ENCODE results near the gene SOX14. TPM values are rescaled to one million over a fixed set of nuclear protein-coding genes. Genes with fewer than 3 reads are reported as not detected.

Gene SOX14
- total RNA-seq (not detected), polyA plus RNA-seq (not detected)

DNA sequence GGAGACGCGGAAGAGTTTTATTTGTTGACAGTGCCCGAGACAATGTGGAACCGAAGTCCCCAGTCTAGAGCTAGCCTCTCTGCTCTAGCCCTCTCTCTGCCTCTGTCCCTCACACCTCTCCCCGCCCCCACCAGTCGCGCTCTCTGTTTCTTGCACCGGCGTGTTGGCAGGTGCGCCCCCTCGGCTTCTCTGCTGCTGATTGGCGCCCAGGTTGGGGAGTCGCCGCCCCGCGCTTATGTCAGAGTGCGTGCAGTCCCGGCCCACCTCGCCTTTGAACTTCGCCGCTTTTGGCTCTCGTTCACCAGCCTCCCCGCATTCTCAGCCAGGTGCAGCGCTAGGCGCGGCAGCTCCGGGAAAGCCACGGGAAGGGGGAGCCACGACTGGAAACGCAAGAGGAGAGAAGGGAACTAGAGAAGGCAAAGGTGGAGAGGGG is at the start of gene SOX14:
Gene SOX14 (plus strand): TSS at position 315 of the 433 bp plus-strand sequence. CDS start 470 bp downstream, outside the sequence.
- Mint-ChIP-seq H3K27me3 (peaks cover 82% of the 10 kb centered on the region), H3K4me3 (peak within 1 kb of the TSS in 1 of 4 donors; percentile 24), H3K9me3 (peaks cover 0 to 5% (median 0%) of the 10 kb centered on the region in 7 donors), H3K27ac (peak within 1 kb of the TSS in 1 of 3 donors; percentile 38), H3K4me1 (peaks cover 0 to 8% (median 3%) of the 10 kb centered on the region in 4 donors), H3K36me3 (no peaks in the 10 kb centered on the region)
- Histone ChIP-seq H3K27ac (ENCODE audit: insufficient read depth, low read length, poor library complexity, severe bottlenecking) (no peak within 1 kb of the TSS), H3K4me3 (ENCODE audit: low read depth, low read length) (no peak within 1 kb of the TSS), H3K27me3 (ENCODE audit: control insufficient read depth, insufficient read depth, low read length) (peaks cover 14% of the 10 kb centered on the region), H3K36me3 (ENCODE audit: control insufficient read depth, insufficient read depth, low read length) (no peaks in the 10 kb centered on the region), H3K4me1 (ENCODE audit: control insufficient read depth, insufficient read depth, low read length, poor library complexity, severe bottlenecking) (no peaks in the 10 kb centered on the region), H3K9me3 (ENCODE audit: control insufficient read depth in 2 of 2, low read length in 2 of 2) (no peaks in the 10 kb centered on the region)
- no peak for ATAC-seq (ENCODE audit: low read depth in 2 of 2)
- no peak for DNase-seq

GRCh38 chr3:137714551-137714950 is 49.6 kb upstream of the SOX14 start:
- H3K27me3 ChIP-seq (ENCODE audit: control insufficient read depth, insufficient read depth, low read length): no peaks in the 10 kb centered on the region
- Mint-ChIP-seq H3K9me3 (peaks cover 2 to 30% (median 9%) of the 10 kb centered on the region in 7 donors), H3K4me1 (no peaks in the 10 kb centered on the region), H3K4me3 (no peak overlapping the region), H3K36me3 (no peaks in the 10 kb centered on the region), H3K27ac (no peak overlapping the region), H3K27me3 (no peaks in the 10 kb centered on the region)
- no peaks in the 10 kb centered on the region for H3K4me1 ChIP-seq (ENCODE audit: control insufficient read depth, insufficient read depth, low read length, poor library complexity, severe bottlenecking)
- ATAC-seq (ENCODE audit: low read depth in 2 of 2) (no peak), DNase-seq (no peak)
- H3K27ac ChIP-seq (ENCODE audit: insufficient read depth, low read length, poor library complexity, severe bottlenecking): no peak overlapping the region
- no peak overlapping the region for H3K4me3 ChIP-seq (ENCODE audit: low read depth, low read length)
- H3K36me3 ChIP-seq (ENCODE audit: control insufficient read depth, insufficient read depth, low read length): no peaks in the 10 kb centered on the region
- H3K9me3 ChIP-seq (ENCODE audit: control insufficient read depth in 2 of 2, low read length in 2 of 2): no peaks in the 10 kb centered on the region

DNA sequence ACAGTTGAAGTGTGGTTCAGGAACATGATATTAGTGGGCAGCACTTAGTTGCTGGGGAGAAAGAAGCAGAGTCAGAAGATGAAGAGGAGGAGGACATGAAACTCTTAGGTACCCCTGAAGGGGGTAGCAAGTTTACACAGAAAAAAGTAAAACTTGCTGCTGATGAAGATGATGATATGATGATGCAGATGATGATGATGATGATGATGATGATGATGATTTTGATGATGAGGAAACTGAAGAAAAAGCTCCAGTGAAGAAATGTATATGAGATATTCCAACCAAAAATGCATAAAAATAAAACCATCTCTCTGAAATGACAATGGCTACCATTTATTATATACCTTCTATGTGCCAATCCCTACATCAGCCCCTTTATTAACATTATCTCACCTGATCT is 39.9 kb upstream of the SOX14 start:
- Mint-ChIP-seq H3K4me3 (no peak overlapping the region), H3K27ac (no peak overlapping the region), H3K9me3 (peaks cover 0 to 16% (median 5%) of the 10 kb centered on the region in 7 donors), H3K4me1 (no peaks in the 10 kb centered on the region), H3K27me3 (no peaks in the 10 kb centered on the region), H3K36me3 (no peaks in the 10 kb centered on the region)
- Histone ChIP-seq H3K9me3 (ENCODE audit: control insufficient read depth in 2 of 2, low read length in 2 of 2) (peaks cover 0 to 1% of the 10 kb centered on the region in 2 experiments), H3K4me3 (ENCODE audit: low read depth, low read length) (no peak overlapping the region), H3K36me3 (ENCODE audit: control insufficient read depth, insufficient read depth, low read length) (no peaks in the 10 kb centered on the region), H3K27me3 (ENCODE audit: control insufficient read depth, insufficient read depth, low read length) (no peaks in the 10 kb centered on the region), H3K27ac (ENCODE audit: insufficient read depth, low read length, poor library complexity, severe bottlenecking) (no peak overlapping the region), H3K4me1 (ENCODE audit: control insufficient read depth, insufficient read depth, low read length, poor library complexity, severe bottlenecking) (no peaks in the 10 kb centered on the region)
- ATAC-seq (ENCODE audit: low read depth in 2 of 2) (no peak), DNase-seq (no peak)

DNA sequence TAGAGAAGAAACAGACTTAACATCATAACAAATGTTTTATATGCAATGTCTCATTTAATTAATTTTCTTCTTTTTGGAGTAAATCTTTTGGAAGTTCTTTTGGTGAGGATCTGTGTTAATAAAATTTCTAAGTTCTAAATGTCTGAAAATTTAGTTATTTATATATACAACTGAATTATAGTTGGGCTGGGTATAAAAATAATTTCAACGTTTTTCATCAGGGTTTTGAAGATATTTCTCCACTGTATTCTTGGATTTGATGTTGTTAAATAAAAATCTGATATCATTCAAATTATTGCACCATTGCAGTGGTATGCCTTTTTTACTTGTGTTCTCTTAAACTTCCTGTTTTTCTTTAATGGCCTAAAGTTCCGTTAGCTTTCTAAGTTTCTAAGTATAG is 26.9 kb upstream of the SOX14 start:
- no peaks in the 10 kb centered on the region for H3K36me3 ChIP-seq (ENCODE audit: control insufficient read depth, insufficient read depth, low read length)

GRCh38 chr3:137738710-137739109 is 25.4 kb upstream of the SOX14 start:
- H3K9me3 Mint-ChIP-seq: peaks cover 0 to 35% (median 8%) of the 10 kb centered on the region in 7 donors
- no peaks in the 10 kb centered on the region for H3K36me3 Mint-ChIP-seq
- Histone ChIP-seq H3K36me3 (ENCODE audit: control insufficient read depth, insufficient read depth, low read length) (no peaks in the 10 kb centered on the region), H3K9me3 (ENCODE audit: control insufficient read depth in 2 of 2, low read length in 2 of 2) (peaks cover 0 to 6% of the 10 kb centered on the region in 2 experiments), H3K27me3 (ENCODE audit: control insufficient read depth, insufficient read depth, low read length) (no peaks in the 10 kb centered on the region), H3K27ac (ENCODE audit: insufficient read depth, low read length, poor library complexity, severe bottlenecking) (no peak overlapping the region), H3K4me3 (ENCODE audit: low read depth, low read length) (no peak overlapping the region), H3K4me1 (ENCODE audit: control insufficient read depth, insufficient read depth, low read length, poor library complexity, severe bottlenecking) (no peaks in the 10 kb centered on the region)
- DNase-seq: no peak
- ATAC-seq (ENCODE audit: low read depth in 2 of 2): no peak
- no peak overlapping the region for H3K27ac Mint-ChIP-seq
- no peaks in the 10 kb centered on the region for H3K4me1 Mint-ChIP-seq
- no peaks in the 10 kb centered on the region for H3K27me3 Mint-ChIP-seq
- no peak overlapping the region for H3K4me3 Mint-ChIP-seq

More for the DNA sequence above, 26.9 kb upstream of the SOX14 start:
- no peaks in the 10 kb centered on the region for H3K27me3 ChIP-seq (ENCODE audit: control insufficient read depth, insufficient read depth, low read length)
- H3K9me3 Mint-ChIP-seq: peaks cover 0 to 39% (median 8%) of the 10 kb centered on the region in 7 donors
- H3K27me3 Mint-ChIP-seq: peaks cover 4% of the 10 kb centered on the region
- H3K4me3 ChIP-seq (ENCODE audit: low read depth, low read length): no peak overlapping the region
- peaks cover 0 to 6% of the 10 kb centered on the region in 2 experiments for H3K9me3 ChIP-seq (ENCODE audit: control insufficient read depth in 2 of 2, low read length in 2 of 2)
- no peak overlapping the region for H3K27ac ChIP-seq (ENCODE audit: insufficient read depth, low read length, poor library complexity, severe bottlenecking)
- no peak overlapping the region for H3K27ac Mint-ChIP-seq
- no peaks in the 10 kb centered on the region for H3K4me1 Mint-ChIP-seq
- DNase-seq (no peak), ATAC-seq (ENCODE audit: low read depth in 2 of 2) (no peak)
- H3K36me3 Mint-ChIP-seq: no peaks in the 10 kb centered on the region
- no peaks in the 10 kb centered on the region for H3K4me1 ChIP-seq (ENCODE audit: control insufficient read depth, insufficient read depth, low read length, poor library complexity, severe bottlenecking)
- no peak overlapping the region for H3K4me3 Mint-ChIP-seq

DNA sequence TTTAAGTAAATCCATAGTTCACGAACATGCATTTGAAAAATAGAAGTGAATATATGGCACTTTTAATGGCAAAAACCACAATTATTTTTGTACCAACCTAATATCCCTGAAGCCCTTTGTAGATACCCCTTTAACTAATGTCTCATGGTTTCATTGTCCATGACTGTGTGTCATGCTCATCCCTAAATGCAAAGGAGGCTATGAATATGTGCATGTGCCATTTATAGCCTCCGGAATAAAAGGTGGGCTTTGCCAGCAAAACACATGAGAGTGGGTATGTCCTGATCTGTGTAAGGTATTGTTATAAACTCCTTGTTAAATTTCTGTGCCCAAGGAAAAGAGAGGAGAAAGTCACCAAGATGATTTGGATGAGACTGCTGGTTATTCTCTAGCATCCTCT is 20.5 kb upstream of the SOX14 start:
- Mint-ChIP-seq H3K36me3 (no peaks in the 10 kb centered on the region), H3K27ac (no peak overlapping the region), H3K27me3 (peaks cover 4% of the 10 kb centered on the region), H3K9me3 (peaks cover 0 to 10% (median 6%) of the 10 kb centered on the region in 7 donors), H3K4me3 (no peak overlapping the region), H3K4me1 (no peaks in the 10 kb centered on the region)
- ATAC-seq (ENCODE audit: low read depth in 2 of 2) (no peak), DNase-seq (no peak)
- H3K27ac ChIP-seq (ENCODE audit: insufficient read depth, low read length, poor library complexity, severe bottlenecking): no peak overlapping the region
- H3K4me1 ChIP-seq (ENCODE audit: control insufficient read depth, insufficient read depth, low read length, poor library complexity, severe bottlenecking): no peaks in the 10 kb centered on the region
- H3K9me3 ChIP-seq (ENCODE audit: control insufficient read depth in 2 of 2, low read length in 2 of 2): no peaks in the 10 kb centered on the region
- no peaks in the 10 kb centered on the region for H3K36me3 ChIP-seq (ENCODE audit: control insufficient read depth, insufficient read depth, low read length)
- no peaks in the 10 kb centered on the region for H3K27me3 ChIP-seq (ENCODE audit: control insufficient read depth, insufficient read depth, low read length)
- H3K4me3 ChIP-seq (ENCODE audit: low read depth, low read length): no peak overlapping the region

GRCh38 chr3:137746808-137747207 is 17.3 kb upstream of the SOX14 start:
- H3K4me3 ChIP-seq (ENCODE audit: low read depth, low read length): no peak overlapping the region
- no peaks in the 10 kb centered on the region for H3K9me3 ChIP-seq (ENCODE audit: control insufficient read depth in 2 of 2, low read length in 2 of 2)
- no peaks in the 10 kb centered on the region for H3K4me1 Mint-ChIP-seq
- H3K27me3 Mint-ChIP-seq: peaks cover 4% of the 10 kb centered on the region
- H3K4me1 ChIP-seq (ENCODE audit: control insufficient read depth, insufficient read depth, low read length, poor library complexity, severe bottlenecking): no peaks in the 10 kb centered on the region
- peaks cover 0 to 14% (median 8%) of the 10 kb centered on the region in 7 donors for H3K9me3 Mint-ChIP-seq
- no peaks in the 10 kb centered on the region for H3K27me3 ChIP-seq (ENCODE audit: control insufficient read depth, insufficient read depth, low read length)
- H3K27ac Mint-ChIP-seq: no peak overlapping the region
- ATAC-seq (ENCODE audit: low read depth in 2 of 2) (no peak), DNase-seq (no peak)
- no peaks in the 10 kb centered on the region for H3K36me3 Mint-ChIP-seq
- H3K27ac ChIP-seq (ENCODE audit: insufficient read depth, low read length, poor library complexity, severe bottlenecking): no peak overlapping the region
- H3K4me3 Mint-ChIP-seq: no peak overlapping the region
- H3K36me3 ChIP-seq (ENCODE audit: control insufficient read depth, insufficient read depth, low read length): no peaks in the 10 kb centered on the region

GRCh38 chr3:137759505-137759904 is 4.6 kb upstream of the SOX14 start:
- Histone ChIP-seq H3K4me3 (ENCODE audit: low read depth, low read length) (no peak overlapping the region), H3K9me3 (ENCODE audit: control insufficient read depth in 2 of 2, low read length in 2 of 2) (no peaks in the 10 kb centered on the region), H3K27me3 (ENCODE audit: control insufficient read depth, insufficient read depth, low read length) (peaks cover 2% of the 10 kb centered on the region), H3K36me3 (ENCODE audit: control insufficient read depth, insufficient read depth, low read length) (no peaks in the 10 kb centered on the region), H3K27ac (ENCODE audit: insufficient read depth, low read length, poor library complexity, severe bottlenecking) (no peak overlapping the region), H3K4me1 (ENCODE audit: control insufficient read depth, insufficient read depth, low read length, poor library complexity, severe bottlenecking) (no peaks in the 10 kb centered on the region)
- peaks cover 52% of the 10 kb centered on the region for H3K27me3 Mint-ChIP-seq
- H3K4me3 Mint-ChIP-seq: no peak overlapping the region
- no peak overlapping the region for H3K27ac Mint-ChIP-seq
- peaks cover 0 to 12% (median 6%) of the 10 kb centered on the region in 7 donors for H3K9me3 Mint-ChIP-seq
- DNase-seq (no peak), ATAC-seq (ENCODE audit: low read depth in 2 of 2) (no peak)
- peaks cover 0 to 3% (median 0%) of the 10 kb centered on the region in 4 donors for H3K4me1 Mint-ChIP-seq
- no peaks in the 10 kb centered on the region for H3K36me3 Mint-ChIP-seq
